Activated B cell treated with CpG ODN at 0.5 μM for 24 hours (primary cell): ENCODE data around the gene SALL2. TPM values are rescaled to one million over a fixed set of nuclear protein-coding genes. Genes with fewer than 3 reads are reported as not detected.
A peak's percentile ranks its signal among the peaks of the same experiment; 100 is the strongest.
"Not testable (repeated sequence)": the region's sequence is repeated elsewhere in the genome, so short reads cannot be mapped to it uniquely, and the experiment has no call there.

Experiments
- ATAC-seq: fragments of 200-7000 bp; cut with Tn5 transposase; one replicate; pipeline ENCODE4 v1.10.0; 2021; ENCODE audit warnings: low read depth, mild to moderate bottlenecking, moderate library complexity
- CTCF ChIA-PET: fragments of 350-600 bp; sonication (Branson Sonifier 250); formaldehyde crosslinking; loops from one replicate; lab custom pipeline; 2021; ENCODE audit warnings: antibody characterized with exemption; lab: Charles Lee
- POLR2A ChIA-PET: fragments of 350-600 bp; sonication (Branson Sonifier 250); formaldehyde crosslinking; loops from one replicate; lab custom pipeline; 2021; ENCODE audit warnings: antibody characterized with exemption; lab: Charles Lee
- DNase-seq: peaks from one replicate; pipeline ENCODE4 v3.0.0; 2022
- H3K27ac Mint-ChIP-seq: one replicate; pipeline ENCODE4 v1.8.0; 2020; ENCODE audit warnings: mixed read lengths
- H3K27me3 Mint-ChIP-seq: one replicate; pipeline ENCODE4 v1.8.0; 2021; ENCODE audit warnings: mixed read lengths
- H3K36me3 Mint-ChIP-seq: one replicate; pipeline ENCODE4 v1.8.0; 2021; ENCODE audit warnings: low read depth, mixed read lengths
- H3K4me1 Mint-ChIP-seq: one replicate; pipeline ENCODE4 v1.8.0; 2021; ENCODE audit warnings: mixed read lengths
- H3K4me3 Mint-ChIP-seq: one replicate; pipeline ENCODE4 v1.8.0; 2020; ENCODE audit warnings: mild to moderate bottlenecking, mixed read lengths
- H3K9me3 Mint-ChIP-seq: one replicate; pipeline ENCODE4 v1.8.0; 2020; ENCODE audit warnings: mixed read lengths
- intact Hi-C: fragments of 100-400 bp; cut with micrococcal nuclease; formaldehyde crosslinking; loops from one replicate; pipeline ENCODE4 v1.15.1; 2024
- total RNA-seq: library from RNA; stranded (reverse); gene quantifications from 2 replicates; pipeline ENCODE4 v1.2.3, GENCODE V29; 2022
- TF ChIP-seq, protein P1 (sequence below): fragments of 200-600 bp; IDR thresholded peaks from one replicate; pipeline ENCODE4 v1.8.0; 2022; ENCODE audit warnings: antibody characterized with exemption, mild to moderate bottlenecking

The SALL2 gene
- total RNA-seq, 1 donor from 2014 or later = 0.24 TPM

GRCh38 chr14:21557084-21557901, 31.1 kb upstream of the SALL2 start:
- DNase-seq = no peak
- ATAC-seq = peak; percentile 49
- intact Hi-C loops = loop anchor here (1.0 to 10.0 kb wide), 11 partner anchors 45 to 543 kb away; partner anchors contain the start of genes CHD8, HNRNPC, METTL3 and SUPT16H
- TF ChIP-seq, protein P1, sequence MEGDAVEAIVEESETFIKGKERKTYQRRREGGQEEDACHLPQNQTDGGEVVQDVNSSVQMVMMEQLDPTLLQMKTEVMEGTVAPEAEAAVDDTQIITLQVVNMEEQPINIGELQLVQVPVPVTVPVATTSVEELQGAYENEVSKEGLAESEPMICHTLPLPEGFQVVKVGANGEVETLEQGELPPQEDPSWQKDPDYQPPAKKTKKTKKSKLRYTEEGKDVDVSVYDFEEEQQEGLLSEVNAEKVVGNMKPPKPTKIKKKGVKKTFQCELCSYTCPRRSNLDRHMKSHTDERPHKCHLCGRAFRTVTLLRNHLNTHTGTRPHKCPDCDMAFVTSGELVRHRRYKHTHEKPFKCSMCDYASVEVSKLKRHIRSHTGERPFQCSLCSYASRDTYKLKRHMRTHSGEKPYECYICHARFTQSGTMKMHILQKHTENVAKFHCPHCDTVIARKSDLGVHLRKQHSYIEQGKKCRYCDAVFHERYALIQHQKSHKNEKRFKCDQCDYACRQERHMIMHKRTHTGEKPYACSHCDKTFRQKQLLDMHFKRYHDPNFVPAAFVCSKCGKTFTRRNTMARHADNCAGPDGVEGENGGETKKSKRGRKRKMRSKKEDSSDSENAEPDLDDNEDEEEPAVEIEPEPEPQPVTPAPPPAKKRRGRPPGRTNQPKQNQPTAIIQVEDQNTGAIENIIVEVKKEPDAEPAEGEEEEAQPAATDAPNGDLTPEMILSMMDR = no peak
- no peaks in the 10 kb centered on the region for H3K27me3 Mint-ChIP-seq
- H3K36me3 Mint-ChIP-seq = no peaks in the 10 kb centered on the region
- CTCF ChIA-PET = interaction anchor here (0.7 to 6.6 kb wide), 6 partner anchors 22 to 543 kb away, joined by 3 to 47 read pairs (median 4); partner anchors contain the start of gene METTL3
- POLR2A ChIA-PET = no interaction called here
- H3K27ac Mint-ChIP-seq = peak overlapping the region; percentile 33
- no peaks in the 10 kb centered on the region for H3K9me3 Mint-ChIP-seq
- peak overlapping the region; percentile 50 for H3K4me3 Mint-ChIP-seq
- peaks cover 3% of the 10 kb centered on the region for H3K4me1 Mint-ChIP-seq

DNA sequence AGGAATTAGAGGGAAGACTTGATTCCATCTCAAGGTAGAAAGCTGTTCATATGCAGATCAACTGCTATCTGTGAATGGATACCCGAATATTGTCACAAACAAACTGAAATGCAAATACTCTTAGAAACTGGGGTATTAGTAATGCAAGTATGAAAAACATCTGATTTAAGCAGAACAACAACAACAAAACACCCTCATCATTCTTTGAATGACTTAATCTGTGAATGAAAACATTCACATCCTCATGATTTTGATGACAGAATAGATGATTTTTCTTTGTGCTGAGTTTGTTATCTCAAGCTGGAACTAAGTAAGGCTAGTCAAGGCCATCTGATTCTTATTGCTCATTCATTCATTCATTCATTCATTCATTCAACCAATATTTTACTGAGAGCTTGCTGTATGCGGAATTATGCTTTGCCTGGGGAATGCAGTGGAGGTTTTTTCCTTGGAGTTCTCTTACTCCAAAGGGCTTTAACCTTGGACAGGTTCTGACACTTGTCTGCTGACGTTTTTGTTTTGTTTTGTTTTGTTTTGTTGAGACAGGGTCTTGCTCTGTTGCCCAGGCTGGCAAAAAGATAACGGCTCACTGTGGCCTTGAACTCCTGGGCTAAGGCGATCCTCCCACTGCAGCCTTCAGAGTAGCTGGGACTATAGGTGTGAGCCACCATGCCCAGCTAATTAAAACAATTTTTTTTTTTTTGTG, 30.4 kb upstream of the SALL2 start:
- H3K27ac Mint-ChIP-seq = no peak overlapping the region
- DNase-seq = no peak
- H3K36me3 Mint-ChIP-seq = no peaks in the 10 kb centered on the region
- no peaks in the 10 kb centered on the region for H3K27me3 Mint-ChIP-seq
- intact Hi-C loops = loop anchor here (1.0 to 10.0 kb wide), 11 partner anchors 44 to 542 kb away; partner anchors contain the start of genes CHD8, HNRNPC, METTL3 and SUPT16H
- peaks cover 3% of the 10 kb centered on the region for H3K4me1 Mint-ChIP-seq
- H3K9me3 Mint-ChIP-seq = no peaks in the 10 kb centered on the region
- TF ChIP-seq, protein P1 = no peak
- ChIA-PET CTCF (interaction anchor here (0.9 to 6.6 kb wide), 5 partner anchors 45 to 542 kb away, joined by 4 to 47 read pairs (median 4); partner anchors contain the start of gene METTL3), POLR2A (interaction anchor here (0.7 kb wide), 1 partner anchor 39 kb away, joined by 7 read pairs; no protein-coding TSS in a partner anchor)
- ATAC-seq = no peak
- H3K4me3 Mint-ChIP-seq = no peak overlapping the region

GRCh38 chr14:21553266-21553665, 27.1 kb upstream of the SALL2 start:
- H3K27me3 Mint-ChIP-seq = peaks cover 5% of the 10 kb centered on the region
- no peaks in the 10 kb centered on the region for H3K36me3 Mint-ChIP-seq
- ChIA-PET CTCF (no interaction called here), POLR2A (no interaction called here)
- ATAC-seq (no peak), DNase-seq (no peak)
- H3K9me3 Mint-ChIP-seq = no peaks in the 10 kb centered on the region
- TF ChIP-seq, protein P1 = no peak
- peaks cover 3% of the 10 kb centered on the region for H3K4me1 Mint-ChIP-seq
- no peak overlapping the region for H3K4me3 Mint-ChIP-seq
- H3K27ac Mint-ChIP-seq = no peak overlapping the region
- intact Hi-C loops = loop anchor here (10.0 kb wide), 1 partner anchor 288 kb away; the partner anchor contains the start of gene HNRNPC

GRCh38 chr14:21544588-21544987, 18.4 kb upstream of the SALL2 start:
- ATAC-seq, intact Hi-C loops, H3K4me3 Mint-ChIP-seq, H3K27me3 Mint-ChIP-seq, CTCF ChIA-PET, H3K4me1 Mint-ChIP-seq, H3K36me3 Mint-ChIP-seq, POLR2A ChIA-PET, DNase-seq, H3K27ac Mint-ChIP-seq, H3K9me3 Mint-ChIP-seq: not testable (repeated sequence)

DNA sequence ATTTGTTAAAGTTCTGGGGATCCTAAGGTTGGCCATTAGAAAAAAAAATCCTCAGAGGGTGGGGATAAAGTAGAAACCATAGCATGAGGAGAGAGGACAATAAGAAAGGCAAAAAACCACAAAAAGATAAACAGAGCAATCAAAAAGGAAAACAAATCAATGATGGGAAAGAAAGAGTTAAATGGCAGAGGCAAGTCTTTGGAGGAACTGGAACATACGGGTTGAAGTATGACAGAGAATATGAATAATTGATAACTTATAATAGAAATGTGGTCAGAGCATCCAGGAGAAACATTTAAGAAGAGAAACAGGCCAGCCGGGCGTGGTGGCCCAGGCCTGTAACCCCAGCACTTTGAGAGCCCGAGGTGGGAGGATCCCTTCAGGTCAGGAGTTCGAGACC, 17.8 kb upstream of the SALL2 start:
- TF ChIP-seq, protein P1 = no peak
- H3K4me1 Mint-ChIP-seq = no peaks in the 10 kb centered on the region
- no peaks in the 10 kb centered on the region for H3K9me3 Mint-ChIP-seq
- ChIA-PET POLR2A (no interaction called here), CTCF (no interaction called here)
- intact Hi-C loops = no loop called here
- no peaks in the 10 kb centered on the region for H3K36me3 Mint-ChIP-seq
- no peak for ATAC-seq
- H3K27me3 Mint-ChIP-seq = peaks cover 15% of the 10 kb centered on the region
- no peak overlapping the region for H3K27ac Mint-ChIP-seq
- DNase-seq = no peak
- no peak overlapping the region for H3K4me3 Mint-ChIP-seq
